Keratinocyte (primary cell): ENCODE data around the gene SMIM7.

Experiments used
- EZH2 ChIP-seq: IDR thresholded peaks from one replicate; pipeline ENCODE4 v1.6.1; 2012; ENCODE audit warnings: inconsistent platforms, mild to moderate bottlenecking, low read length, moderate library complexity
- TF ChIP-seq, protein P1 (sequence below), 3 experiments: IDR thresholded peaks in 1 of 3; conservative IDR thresholded peaks in 1 of 3; optimal IDR thresholded peaks in 1 of 3; 2 replicates in 2 of 3; 3 replicates in 1 of 3; pipeline versions ENCODE3 to v1.5.1; 2011; ENCODE audit warnings: low read length in 3 of 3, mild to moderate bottlenecking in 3 of 3, moderate library complexity in 2 of 3, control low read depth in 1 of 3, inconsistent platforms in 1 of 3; ENCODE audit not compliant: insufficient read depth in 2 of 3; ENCODE audit errors: extremely low read depth in 1 of 3

DNA sequence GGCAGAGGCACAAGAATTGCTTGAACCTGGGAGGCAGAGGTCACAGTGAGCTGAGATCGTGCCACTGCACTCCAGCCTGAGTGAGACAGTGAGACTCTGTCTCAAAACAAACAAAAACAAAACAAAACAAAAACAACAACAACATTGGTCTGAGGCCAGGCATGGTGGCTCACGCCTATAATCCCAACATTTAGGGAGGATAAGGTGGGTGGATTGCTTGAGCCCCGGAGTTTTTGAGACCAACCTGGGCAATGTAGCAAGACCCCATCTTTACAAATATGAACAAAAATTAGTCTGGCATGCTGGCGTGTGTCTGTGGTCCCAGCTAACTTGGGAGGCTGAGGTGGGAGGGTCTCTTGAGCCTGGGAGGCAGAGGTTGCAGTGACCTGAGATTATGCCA is 43.7 kb upstream of the SMIM7 start:
- TF ChIP-seq, protein P1, sequence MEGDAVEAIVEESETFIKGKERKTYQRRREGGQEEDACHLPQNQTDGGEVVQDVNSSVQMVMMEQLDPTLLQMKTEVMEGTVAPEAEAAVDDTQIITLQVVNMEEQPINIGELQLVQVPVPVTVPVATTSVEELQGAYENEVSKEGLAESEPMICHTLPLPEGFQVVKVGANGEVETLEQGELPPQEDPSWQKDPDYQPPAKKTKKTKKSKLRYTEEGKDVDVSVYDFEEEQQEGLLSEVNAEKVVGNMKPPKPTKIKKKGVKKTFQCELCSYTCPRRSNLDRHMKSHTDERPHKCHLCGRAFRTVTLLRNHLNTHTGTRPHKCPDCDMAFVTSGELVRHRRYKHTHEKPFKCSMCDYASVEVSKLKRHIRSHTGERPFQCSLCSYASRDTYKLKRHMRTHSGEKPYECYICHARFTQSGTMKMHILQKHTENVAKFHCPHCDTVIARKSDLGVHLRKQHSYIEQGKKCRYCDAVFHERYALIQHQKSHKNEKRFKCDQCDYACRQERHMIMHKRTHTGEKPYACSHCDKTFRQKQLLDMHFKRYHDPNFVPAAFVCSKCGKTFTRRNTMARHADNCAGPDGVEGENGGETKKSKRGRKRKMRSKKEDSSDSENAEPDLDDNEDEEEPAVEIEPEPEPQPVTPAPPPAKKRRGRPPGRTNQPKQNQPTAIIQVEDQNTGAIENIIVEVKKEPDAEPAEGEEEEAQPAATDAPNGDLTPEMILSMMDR (optimal IDR thresholded peaks at IDR 0.05 in 1 of 3, IDR thresholded peaks at IDR 0.05 in 1 of 3, conservative IDR thresholded peaks at IDR 0.05 in 1 of 3; ENCODE audit: extremely low read depth in 1 of 3, insufficient read depth in 2 of 3, low read length in 3 of 3): no peak
- no peak for TF ChIP-seq EZH2
